Ishikawa (cell line): ENCODE data around the gene TMC2.
A peak's percentile ranks its signal among the peaks of the same experiment; 100 is the strongest.

ENCODE experiments used
- EGR1 ChIP-seq: IDR thresholded peaks from 2 replicates; pipeline ENCODE4 v1.6.1; 2012
- EP300 ChIP-seq: IDR thresholded peaks from 2 replicates; pipeline ENCODE4 v1.6.1; 2012; ENCODE audit warnings: borderline replicate concordance
- FOXM1 ChIP-seq: IDR thresholded peaks from 2 replicates; pipeline ENCODE4 v1.6.1; 2012; ENCODE audit warnings: low read depth, borderline replicate concordance
- TAF1 ChIP-seq: IDR thresholded peaks from 2 replicates; pipeline ENCODE4 v1.6.1; 2012; ENCODE audit warnings: low read depth, mild to moderate bottlenecking
- TCF12 ChIP-seq: IDR thresholded peaks from 2 replicates; pipeline ENCODE4 v1.6.1; 2012; ENCODE audit warnings: low read depth
- YY1 ChIP-seq: IDR thresholded peaks from 2 replicates; pipeline ENCODE4 v1.6.1; 2012; ENCODE audit warnings: low read depth
- TF ChIP-seq, protein P1 (sequence below): IDR thresholded peaks from 2 replicates; pipeline ENCODE4 v1.6.1; 2012; ENCODE audit warnings: low read depth, mild to moderate bottlenecking
- TF ChIP-seq, protein P2 (sequence below): IDR thresholded peaks from 2 replicates; pipeline ENCODE4 v1.6.1; 2012
- TF ChIP-seq, protein P3 (sequence below): IDR thresholded peaks from 2 replicates; pipeline ENCODE4 v1.6.1; 2012

DNA sequence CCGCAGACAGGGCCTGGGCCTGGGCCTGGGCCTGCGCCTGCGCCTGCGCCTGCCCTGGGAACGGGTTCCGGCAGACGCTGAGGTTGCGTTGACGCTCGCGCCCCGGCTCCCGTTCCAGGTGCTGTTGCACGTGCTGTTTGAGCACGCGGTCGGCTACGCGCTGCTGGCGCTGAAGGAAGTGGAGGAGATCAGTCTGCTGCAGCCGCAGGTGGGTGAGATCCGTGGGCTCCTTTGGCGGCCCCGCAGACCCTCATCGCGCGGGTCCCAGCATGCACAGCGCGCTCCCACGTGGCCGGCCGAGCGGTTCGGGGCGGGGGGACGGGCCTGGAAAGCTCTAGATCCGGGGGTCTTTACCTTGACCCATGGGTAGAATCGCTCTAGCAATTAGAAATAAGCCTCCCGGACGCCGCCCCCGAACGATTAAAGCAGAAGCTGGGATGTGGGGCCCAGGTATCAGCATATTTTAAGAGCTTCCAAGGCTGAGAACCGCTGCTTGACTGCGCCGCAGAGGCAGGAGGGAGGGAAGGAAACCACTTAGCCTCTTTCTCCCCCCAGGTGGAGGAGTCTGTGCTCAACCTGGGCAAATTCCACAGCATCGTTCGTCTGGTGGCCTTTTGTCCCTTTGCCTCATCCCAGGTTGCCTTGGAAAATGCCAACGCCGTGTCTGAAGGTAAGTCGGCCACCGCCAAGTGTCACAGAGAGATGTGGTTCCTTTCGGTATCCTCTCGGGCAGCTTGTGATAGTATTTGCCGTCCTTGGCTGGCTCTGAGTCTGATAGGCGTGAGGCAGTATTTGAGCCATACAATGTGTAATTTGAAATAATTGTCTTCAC, 116.6 kb downstream of the TMC2 start:
- TF ChIP-seq EP300: 0 out of 2 replicates have a peak, but pooled peaks have one; percentile 2
- no peak for TF ChIP-seq EGR1
- TF ChIP-seq, protein P1, sequence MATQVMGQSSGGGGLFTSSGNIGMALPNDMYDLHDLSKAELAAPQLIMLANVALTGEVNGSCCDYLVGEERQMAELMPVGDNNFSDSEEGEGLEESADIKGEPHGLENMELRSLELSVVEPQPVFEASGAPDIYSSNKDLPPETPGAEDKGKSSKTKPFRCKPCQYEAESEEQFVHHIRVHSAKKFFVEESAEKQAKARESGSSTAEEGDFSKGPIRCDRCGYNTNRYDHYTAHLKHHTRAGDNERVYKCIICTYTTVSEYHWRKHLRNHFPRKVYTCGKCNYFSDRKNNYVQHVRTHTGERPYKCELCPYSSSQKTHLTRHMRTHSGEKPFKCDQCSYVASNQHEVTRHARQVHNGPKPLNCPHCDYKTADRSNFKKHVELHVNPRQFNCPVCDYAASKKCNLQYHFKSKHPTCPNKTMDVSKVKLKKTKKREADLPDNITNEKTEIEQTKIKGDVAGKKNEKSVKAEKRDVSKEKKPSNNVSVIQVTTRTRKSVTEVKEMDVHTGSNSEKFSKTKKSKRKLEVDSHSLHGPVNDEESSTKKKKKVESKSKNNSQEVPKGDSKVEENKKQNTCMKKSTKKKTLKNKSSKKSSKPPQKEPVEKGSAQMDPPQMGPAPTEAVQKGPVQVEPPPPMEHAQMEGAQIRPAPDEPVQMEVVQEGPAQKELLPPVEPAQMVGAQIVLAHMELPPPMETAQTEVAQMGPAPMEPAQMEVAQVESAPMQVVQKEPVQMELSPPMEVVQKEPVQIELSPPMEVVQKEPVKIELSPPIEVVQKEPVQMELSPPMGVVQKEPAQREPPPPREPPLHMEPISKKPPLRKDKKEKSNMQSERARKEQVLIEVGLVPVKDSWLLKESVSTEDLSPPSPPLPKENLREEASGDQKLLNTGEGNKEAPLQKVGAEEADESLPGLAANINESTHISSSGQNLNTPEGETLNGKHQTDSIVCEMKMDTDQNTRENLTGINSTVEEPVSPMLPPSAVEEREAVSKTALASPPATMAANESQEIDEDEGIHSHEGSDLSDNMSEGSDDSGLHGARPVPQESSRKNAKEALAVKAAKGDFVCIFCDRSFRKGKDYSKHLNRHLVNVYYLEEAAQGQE: no peak
- no peak; the same call in 1 of the 2 replicates for TF ChIP-seq TAF1
- peak; percentile 6; the same call in 1 of the 2 replicates for TF ChIP-seq TCF12
- TF ChIP-seq YY1: no peak; the same call in 1 of the 2 replicates
- no peak for TF ChIP-seq FOXM1
- TF ChIP-seq, protein P2, sequence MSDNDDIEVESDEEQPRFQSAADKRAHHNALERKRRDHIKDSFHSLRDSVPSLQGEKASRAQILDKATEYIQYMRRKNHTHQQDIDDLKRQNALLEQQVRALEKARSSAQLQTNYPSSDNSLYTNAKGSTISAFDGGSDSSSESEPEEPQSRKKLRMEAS: peak; percentile 97
- TF ChIP-seq, protein P3, sequence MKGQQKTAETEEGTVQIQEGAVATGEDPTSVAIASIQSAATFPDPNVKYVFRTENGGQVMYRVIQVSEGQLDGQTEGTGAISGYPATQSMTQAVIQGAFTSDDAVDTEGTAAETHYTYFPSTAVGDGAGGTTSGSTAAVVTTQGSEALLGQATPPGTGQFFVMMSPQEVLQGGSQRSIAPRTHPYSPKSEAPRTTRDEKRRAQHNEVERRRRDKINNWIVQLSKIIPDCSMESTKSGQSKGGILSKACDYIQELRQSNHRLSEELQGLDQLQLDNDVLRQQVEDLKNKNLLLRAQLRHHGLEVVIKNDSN: peak; percentile 90
